HG03097 (cell line): ENCODE data around the gene ZNF317.
"Not testable (repeated sequence)": the region's sequence is repeated elsewhere in the genome, so short reads cannot be mapped to it uniquely, and the experiment has no call there.

Experiments used
- ATAC-seq: cut with Tn5 transposase; IDR thresholded peaks from one replicate; pipeline ENCODE4 v1.9.1; 2021; ENCODE audit not compliant: unreplicated experiment, low FRiP score

The ZNF317 gene

GRCh38 chr19:9171393-9171991 is 31.3 kb downstream of the ZNF317 start:
- no peak for ATAC-seq

GRCh38 chr19:9175326-9175725 is 35.1 kb downstream of the ZNF317 start:
- no peak for ATAC-seq

GRCh38 chr19:9178901-9179300 is 38.7 kb downstream of the ZNF317 start, which contains the start of gene OR7D2:
OR7D2 (plus strand) TSS chr19:9178979; CDS start chr19:9185782, 6,803 bp downstream.
- ATAC-seq = no peak

- no peak for ATAC-seq
These were observed 42.8 kb downstream of the ZNF317 start for GRCh38 chr19:9183000-9183399.

GRCh38 chr19:9187191-9187590 is 47.0 kb downstream of the ZNF317 start:
- ATAC-seq = no peak

- no peak for ATAC-seq
These were observed 49.3 kb downstream of the ZNF317 start for GRCh38 chr19:9189535-9189934.

GRCh38 chr19:9198044-9198443 is 57.8 kb downstream of the ZNF317 start:
- not testable (repeated sequence) for ATAC-seq

GRCh38 chr19:9205501-9206113 is 65.4 kb downstream of the ZNF317 start:
- no peak for ATAC-seq
